A673 (cell line): ENCODE measurements around the gene RHOF.

Experiments
- EZH2 ChIP-seq: fragments of 200-600 bp; sonication (generic); IDR thresholded peaks from 2 replicates; pipeline ENCODE4 v1.6.1; 2017; ENCODE audit warnings: borderline replicate concordance, low read depth, mild to moderate bottlenecking, mixed read lengths, antibody characterized with exemption, low read length; ENCODE audit not compliant: poor library complexity, severe bottlenecking
- TF ChIP-seq, protein P1 (sequence below): fragments of 300-800, 200-600 bp; sonication (generic); conservative IDR thresholded peaks from 2 replicates; pipeline ENCODE4 v1.5.1; 2017; ENCODE audit warnings: low read depth, mild to moderate bottlenecking, antibody characterized with exemption, low read length, moderate library complexity, mixed read lengths

DNA sequence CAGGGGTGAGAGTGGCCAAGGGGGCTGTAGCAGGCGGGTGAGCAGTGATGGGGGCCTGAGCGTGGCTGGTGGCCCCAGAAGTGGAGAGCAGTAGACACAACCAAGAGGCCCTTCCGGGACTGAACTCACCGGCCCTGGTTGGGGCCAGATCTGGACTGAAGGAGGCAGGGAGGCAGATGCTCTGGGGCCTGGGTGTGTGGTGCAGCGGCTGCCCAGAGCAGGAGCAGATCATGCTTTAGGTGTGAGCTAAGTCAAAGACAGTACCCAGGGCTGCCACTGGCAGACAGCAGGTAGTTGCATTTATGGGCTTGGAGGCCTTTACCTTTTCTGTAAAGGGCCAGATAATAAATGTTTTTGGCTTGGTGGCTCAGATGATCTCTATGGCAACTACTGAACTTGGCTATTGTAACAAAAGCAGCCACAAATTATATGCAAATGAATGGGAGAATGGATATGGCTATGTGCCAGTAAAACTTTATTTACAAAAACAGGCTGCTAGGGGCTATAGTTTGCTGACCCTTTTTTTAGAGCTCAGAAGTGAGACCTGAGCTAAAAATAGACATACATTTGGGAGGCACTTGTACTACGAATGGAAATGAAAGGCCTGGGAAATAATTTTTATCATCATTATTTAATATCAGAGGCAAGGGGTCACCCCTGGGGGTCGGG lies 35.9 kb upstream of the RHOF start:
- TF ChIP-seq, protein P1, sequence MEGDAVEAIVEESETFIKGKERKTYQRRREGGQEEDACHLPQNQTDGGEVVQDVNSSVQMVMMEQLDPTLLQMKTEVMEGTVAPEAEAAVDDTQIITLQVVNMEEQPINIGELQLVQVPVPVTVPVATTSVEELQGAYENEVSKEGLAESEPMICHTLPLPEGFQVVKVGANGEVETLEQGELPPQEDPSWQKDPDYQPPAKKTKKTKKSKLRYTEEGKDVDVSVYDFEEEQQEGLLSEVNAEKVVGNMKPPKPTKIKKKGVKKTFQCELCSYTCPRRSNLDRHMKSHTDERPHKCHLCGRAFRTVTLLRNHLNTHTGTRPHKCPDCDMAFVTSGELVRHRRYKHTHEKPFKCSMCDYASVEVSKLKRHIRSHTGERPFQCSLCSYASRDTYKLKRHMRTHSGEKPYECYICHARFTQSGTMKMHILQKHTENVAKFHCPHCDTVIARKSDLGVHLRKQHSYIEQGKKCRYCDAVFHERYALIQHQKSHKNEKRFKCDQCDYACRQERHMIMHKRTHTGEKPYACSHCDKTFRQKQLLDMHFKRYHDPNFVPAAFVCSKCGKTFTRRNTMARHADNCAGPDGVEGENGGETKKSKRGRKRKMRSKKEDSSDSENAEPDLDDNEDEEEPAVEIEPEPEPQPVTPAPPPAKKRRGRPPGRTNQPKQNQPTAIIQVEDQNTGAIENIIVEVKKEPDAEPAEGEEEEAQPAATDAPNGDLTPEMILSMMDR = no peak
- no peak for TF ChIP-seq EZH2
